Loucy (cell line): ENCODE measurements around the gene SCT.

Source experiments
- CTCF ChIP-seq: fragments of 200-600 bp; sonication (generic); conservative IDR thresholded peaks from 2 replicates; pipeline ENCODE4 v1.5.1; 2014; ENCODE audit warnings: mild to moderate bottlenecking, antibody characterized with exemption, low read length
- EZH2phosphoT487 ChIP-seq: fragments of 200-600 bp; IDR thresholded peaks from 2 replicates; pipeline ENCODE4 v1.6.1; 2018; ENCODE audit warnings: antibody characterized with exemption, mild to moderate bottlenecking, moderate library complexity, borderline replicate concordance

GRCh38 chr11:636511-637332 is 9.7 kb upstream of the SCT start, which contains the start of gene DRD4:
- TF ChIP-seq CTCF (no peak), EZH2phosphoT487 (no peak)
